Loucy (cell line): ENCODE results near the gene CRAT.

Experiments used
- H2AFZ ChIP-seq: fragments of 200-600 bp; sonication (generic); 2 replicates; pipeline ENCODE4 v1.6.0; 2016; ENCODE audit warnings: antibody characterized with exemption, mild to moderate bottlenecking, low read length, moderate library complexity
- H3F3A ChIP-seq: fragments of 200-600 bp; 2 replicates; pipeline ENCODE4 v1.6.0; 2016; ENCODE audit warnings: antibody characterized with exemption, low read depth, mild to moderate bottlenecking
- H3K27me3 ChIP-seq: fragments of 200-600 bp; sonication (generic); 2 replicates; pipeline ENCODE4 v1.6.1; 2014; ENCODE audit warnings: low read length, mild to moderate bottlenecking; ENCODE audit not compliant: insufficient read depth, poor library complexity, severe bottlenecking
- H3K36me3 ChIP-seq: fragments of 200-600 bp; sonication (generic); 2 replicates; pipeline ENCODE4 v1.6.1; 2016; ENCODE audit warnings: low read length; ENCODE audit not compliant: insufficient read depth
- H3K4me1 ChIP-seq: fragments of 200-600 bp; sonication (generic); 2 replicates; pipeline ENCODE4 v1.5.1; 2014; ENCODE audit warnings: low read length, mild to moderate bottlenecking; ENCODE audit not compliant: insufficient read depth, poor library complexity, severe bottlenecking
- H3K4me2 ChIP-seq: fragments of 200-600 bp; sonication (generic); 2 replicates; pipeline ENCODE4 v1.6.0; 2014; ENCODE audit warnings: antibody characterized with exemption, low read length, low read depth, mild to moderate bottlenecking; ENCODE audit not compliant: poor library complexity, severe bottlenecking
- H3K4me3 ChIP-seq: fragments of 200-600 bp; sonication (generic); 2 replicates; pipeline ENCODE4 v1.5.1; 2014; ENCODE audit warnings: low read length, mild to moderate bottlenecking, mixed read lengths; ENCODE audit not compliant: poor library complexity, severe bottlenecking
- H3K79me2 ChIP-seq: fragments of 200-600 bp; sonication (generic); 2 replicates; pipeline ENCODE4 v1.6.1; 2014; ENCODE audit warnings: low read length; ENCODE audit not compliant: insufficient read depth
- H3K9ac ChIP-seq: fragments of 200-600 bp; sonication (generic); 2 replicates; pipeline ENCODE4 v1.6.0; 2014; ENCODE audit warnings: mild to moderate bottlenecking, low read depth, low read length, moderate library complexity; ENCODE audit not compliant: poor library complexity, severe bottlenecking
- H3K9me2 ChIP-seq: fragments of 200-600 bp; sonication (generic); replicated peaks from 2 replicates; pipeline ENCODE4 v1.6.1; 2016; ENCODE audit warnings: low read depth, low read length, mixed read lengths
- H3K9me3 ChIP-seq: fragments of 200-600 bp; sonication (generic); 2 replicates; pipeline ENCODE4 v1.6.1; 2014; ENCODE audit warnings: mild to moderate bottlenecking, antibody characterized with exemption, low read length, low read depth; ENCODE audit not compliant: insufficient read depth
- H4K20me1 ChIP-seq: fragments of 200-600 bp; sonication (generic); 2 replicates; pipeline ENCODE4 v1.6.0; 2014; ENCODE audit warnings: antibody characterized with exemption, low read length, mild to moderate bottlenecking; ENCODE audit not compliant: insufficient read depth, poor library complexity, severe bottlenecking
- EZH2phosphoT487 ChIP-seq: fragments of 200-600 bp; IDR thresholded peaks from 2 replicates; pipeline ENCODE4 v1.6.1; 2018; ENCODE audit warnings: antibody characterized with exemption, mild to moderate bottlenecking, moderate library complexity, borderline replicate concordance
- TF ChIP-seq, protein P1 (sequence below): fragments of 200-600 bp; sonication (generic); conservative IDR thresholded peaks from 2 replicates; pipeline ENCODE4 v1.5.1; 2014; ENCODE audit warnings: mild to moderate bottlenecking, antibody characterized with exemption, low read length

The CRAT gene

DNA sequence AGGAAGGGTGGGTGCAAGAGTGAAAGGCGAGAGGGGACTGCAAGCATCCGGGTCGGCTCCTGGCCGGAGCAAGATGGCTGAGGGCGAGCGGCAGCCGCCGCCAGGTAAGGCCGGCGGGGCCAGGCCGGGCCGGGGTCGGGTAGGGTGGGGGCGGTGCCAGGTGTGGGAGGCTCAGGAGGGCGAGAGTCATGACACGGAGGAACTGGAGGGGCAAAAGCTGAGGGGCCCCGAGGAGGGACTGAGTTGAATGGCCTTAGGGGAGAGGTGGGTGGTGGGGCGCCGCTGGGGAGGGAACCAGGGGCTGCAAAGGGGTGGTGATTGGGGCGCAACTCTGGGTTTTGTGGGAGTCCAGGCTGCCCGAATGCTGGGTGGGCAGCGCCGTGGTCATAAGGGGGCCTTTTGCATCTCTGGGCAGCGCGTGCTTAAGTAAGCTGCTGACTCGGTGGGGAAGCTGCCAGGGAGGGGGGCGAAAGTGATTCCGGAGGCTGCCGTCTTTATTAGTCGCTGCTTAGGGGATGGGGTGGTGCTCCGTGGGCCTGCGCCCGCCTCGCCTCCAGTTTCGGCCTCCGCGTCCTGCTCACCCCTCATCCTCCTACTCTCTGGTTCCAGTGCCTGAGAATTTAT, 1.0 kb upstream of the CRAT start:
- H3K4me1 ChIP-seq = peaks cover 10% of the 10 kb centered on the region
- H3K9me2 ChIP-seq = no peaks in the 10 kb centered on the region
- H3K9ac ChIP-seq = peak overlapping the region; percentile 92
- peak overlapping the region; percentile 89 for H2AFZ ChIP-seq
- H3K4me3 ChIP-seq = peak overlapping the region; percentile 91
- no peaks in the 10 kb centered on the region for H3F3A ChIP-seq
- H3K9me3 ChIP-seq = no peaks in the 10 kb centered on the region
- H3K36me3 ChIP-seq = no peaks in the 10 kb centered on the region
- H3K79me2 ChIP-seq = peaks cover 48% of the 10 kb centered on the region
- no peaks in the 10 kb centered on the region for H3K27me3 ChIP-seq
- no peak for TF ChIP-seq EZH2phosphoT487
- TF ChIP-seq, protein P1, sequence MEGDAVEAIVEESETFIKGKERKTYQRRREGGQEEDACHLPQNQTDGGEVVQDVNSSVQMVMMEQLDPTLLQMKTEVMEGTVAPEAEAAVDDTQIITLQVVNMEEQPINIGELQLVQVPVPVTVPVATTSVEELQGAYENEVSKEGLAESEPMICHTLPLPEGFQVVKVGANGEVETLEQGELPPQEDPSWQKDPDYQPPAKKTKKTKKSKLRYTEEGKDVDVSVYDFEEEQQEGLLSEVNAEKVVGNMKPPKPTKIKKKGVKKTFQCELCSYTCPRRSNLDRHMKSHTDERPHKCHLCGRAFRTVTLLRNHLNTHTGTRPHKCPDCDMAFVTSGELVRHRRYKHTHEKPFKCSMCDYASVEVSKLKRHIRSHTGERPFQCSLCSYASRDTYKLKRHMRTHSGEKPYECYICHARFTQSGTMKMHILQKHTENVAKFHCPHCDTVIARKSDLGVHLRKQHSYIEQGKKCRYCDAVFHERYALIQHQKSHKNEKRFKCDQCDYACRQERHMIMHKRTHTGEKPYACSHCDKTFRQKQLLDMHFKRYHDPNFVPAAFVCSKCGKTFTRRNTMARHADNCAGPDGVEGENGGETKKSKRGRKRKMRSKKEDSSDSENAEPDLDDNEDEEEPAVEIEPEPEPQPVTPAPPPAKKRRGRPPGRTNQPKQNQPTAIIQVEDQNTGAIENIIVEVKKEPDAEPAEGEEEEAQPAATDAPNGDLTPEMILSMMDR = no peak
- H4K20me1 ChIP-seq = peaks cover 5% of the 10 kb centered on the region
- H3K4me2 ChIP-seq = peak overlapping the region; percentile 85

DNA sequence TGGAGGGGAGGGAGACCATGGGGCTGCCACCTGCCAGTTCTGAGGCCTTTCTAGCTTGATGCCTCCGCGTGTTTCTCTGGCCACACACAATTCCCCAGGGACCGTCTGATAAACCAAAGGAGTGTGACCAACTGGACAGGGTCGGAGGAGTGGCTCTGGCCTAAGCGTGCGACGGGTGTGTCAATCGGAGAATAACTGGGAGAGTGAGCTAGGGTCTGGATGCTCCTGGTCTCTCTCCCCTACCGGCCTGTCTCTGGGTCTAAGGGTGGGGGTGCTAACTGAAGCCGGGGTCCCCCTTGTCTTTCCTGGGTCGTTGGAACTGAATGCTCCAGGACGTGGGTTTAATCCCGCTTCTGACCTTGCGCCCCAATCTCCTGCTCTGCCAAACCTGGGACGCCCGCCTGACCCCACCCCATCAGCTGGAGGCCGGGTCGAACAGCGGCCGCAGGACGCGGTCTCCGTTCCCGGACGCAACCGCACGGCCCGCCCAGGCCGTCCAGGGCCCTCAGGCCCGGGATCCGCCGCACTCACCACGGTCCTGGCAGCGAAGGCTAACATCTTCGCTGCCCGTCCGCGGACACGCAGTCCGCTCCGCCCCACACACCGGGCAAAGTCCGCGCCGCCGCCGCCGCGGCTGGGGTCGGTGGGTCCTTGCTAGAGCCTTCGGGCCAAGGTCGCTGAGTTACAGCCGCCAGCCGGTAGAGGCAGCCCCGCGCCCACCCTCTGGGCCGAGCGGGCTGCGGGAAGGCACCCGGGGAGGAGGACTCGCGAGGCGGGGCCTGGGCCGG, 447 bp downstream of the CRAT start:
- no peaks in the 10 kb centered on the region for H3K36me3 ChIP-seq
- no peaks in the 10 kb centered on the region for H3K9me3 ChIP-seq
- H3K79me2 ChIP-seq = peaks cover 38% of the 10 kb centered on the region
- TF ChIP-seq, protein P1 = no peak
- no peak for TF ChIP-seq EZH2phosphoT487
- H3F3A ChIP-seq = no peaks in the 10 kb centered on the region
- peaks cover 10% of the 10 kb centered on the region for H3K4me1 ChIP-seq
- no peak overlapping the region for H3K4me3 ChIP-seq
- H3K27me3 ChIP-seq = no peaks in the 10 kb centered on the region
- H3K9me2 ChIP-seq = no peaks in the 10 kb centered on the region
- no peak overlapping the region for H3K9ac ChIP-seq
- no peak overlapping the region for H3K4me2 ChIP-seq
- no peak overlapping the region for H2AFZ ChIP-seq
- peaks cover 4% of the 10 kb centered on the region for H4K20me1 ChIP-seq

DNA sequence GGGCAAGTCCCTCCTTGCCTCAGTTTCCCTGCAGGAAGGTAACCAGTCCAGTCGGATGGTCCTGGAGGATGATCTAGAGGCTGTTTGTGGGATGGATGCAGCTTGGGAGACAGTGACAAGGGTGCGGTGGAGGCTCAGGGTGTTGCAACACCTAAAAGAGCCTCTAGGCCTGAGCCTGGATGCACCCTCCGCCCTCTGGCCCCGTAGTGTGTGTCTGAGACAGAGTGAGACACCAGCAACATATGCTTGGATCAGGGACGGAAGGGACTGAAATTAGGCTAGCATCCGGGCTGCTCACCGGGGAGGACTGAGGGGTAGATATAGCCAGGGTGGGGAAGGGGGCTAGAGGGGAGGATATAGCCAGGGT, 1.1 kb downstream of the CRAT start:
- no peak overlapping the region for H3K4me3 ChIP-seq
- H3K79me2 ChIP-seq = peaks cover 31% of the 10 kb centered on the region
- no peaks in the 10 kb centered on the region for H3K9me3 ChIP-seq
- no peaks in the 10 kb centered on the region for H3K36me3 ChIP-seq
- H3K27me3 ChIP-seq = no peaks in the 10 kb centered on the region
- no peaks in the 10 kb centered on the region for H4K20me1 ChIP-seq
- H3K4me2 ChIP-seq = no peak overlapping the region
- peaks cover 5% of the 10 kb centered on the region for H3K4me1 ChIP-seq
- H3F3A ChIP-seq = no peaks in the 10 kb centered on the region
- no peak for TF ChIP-seq EZH2phosphoT487
- TF ChIP-seq, protein P1 = no peak
- H2AFZ ChIP-seq = no peak overlapping the region
- no peaks in the 10 kb centered on the region for H3K9me2 ChIP-seq
- no peak overlapping the region for H3K9ac ChIP-seq
